Measurements from ENCODE around the gene DARS1. TPM values are rescaled to one million over a fixed set of nuclear protein-coding genes. Genes with fewer than 3 reads are reported as not detected.

DARS1 gene
- polyA plus RNA-seq, 1 donor (not counting 4 experiments of a cell fraction or from before 2014, with no cell fraction given): 129 TPM

GRCh38 chr2:136013955-136014354, 28.5 kb upstream of the DARS1 start:
- Histone ChIP-seq H3K27me3 (ENCODE audit: control insufficient read depth, extremely low read depth, insufficient read depth, low read length) (peaks cover 3% of the 10 kb centered on the region), H3K27ac (ENCODE audit: control insufficient read depth, insufficient read depth, low read length) (no peak overlapping the region), H2AFZ (ENCODE audit: control insufficient read depth, low read length) (no peak overlapping the region), H3K36me3 (ENCODE audit: control insufficient read depth in 2 of 2, extremely low read depth in 1 of 2, insufficient read depth in 2 of 2, low read length in 2 of 2) (no peaks in the 10 kb centered on the region), H3K9me1 (ENCODE audit: control insufficient read depth, extremely low read depth, insufficient read depth, low read length) (no peaks in the 10 kb centered on the region), H3K9me3 (ENCODE audit: control insufficient read depth, low read depth, low read length) (no peaks in the 10 kb centered on the region), H3K4me2 (ENCODE audit: control insufficient read depth, extremely low read depth, insufficient read depth, low read depth, low read length) (no peak overlapping the region), H3K4me1 (ENCODE audit: control insufficient read depth, extremely low read depth, insufficient read depth, low read length) (no peaks in the 10 kb centered on the region), H3K9ac (ENCODE audit: control insufficient read depth, extremely low read depth, insufficient read depth, low read length) (no peak overlapping the region), H4K20me1 (ENCODE audit: control insufficient read depth, extremely low read depth, insufficient read depth, low read length) (no peaks in the 10 kb centered on the region), H3K4me3 (ENCODE audit: control insufficient read depth in 2 of 3, extremely low read depth in 1 of 3, insufficient read depth in 2 of 3, low read depth in 1 of 3, low read length in 3 of 3) (no peak overlapping the region), H3K79me2 (ENCODE audit: control insufficient read depth, insufficient read depth, low read length) (no peaks in the 10 kb centered on the region)
- dilution Hi-C loops (cut with MboI; ENCODE audit: extremely low pct_ligation_motif_present, low sequenced_read_pairs): no loop called here
- no peak for FAIRE-seq
- TF ChIP-seq EZH2 (IDR thresholded peaks at IDR 0.05; ENCODE audit: low read length) (no peak), CTCF (optimal IDR thresholded peaks at IDR 0.05 in 1 of 3, IDR thresholded peaks at IDR 0.05 in 1 of 3, conservative IDR thresholded peaks at IDR 0.05 in 1 of 3; ENCODE audit: extremely low read depth in 1 of 3, insufficient read depth in 2 of 3, low read length in 3 of 3) (no peak)
- DNase-seq (ENCODE audit: low read depth, low spot score): no peak

- TF ChIP-seq EZH2 (IDR thresholded peaks at IDR 0.05; ENCODE audit: low read length) (no peak), CTCF (optimal IDR thresholded peaks at IDR 0.05 in 1 of 3, IDR thresholded peaks at IDR 0.05 in 1 of 3, conservative IDR thresholded peaks at IDR 0.05 in 1 of 3; ENCODE audit: extremely low read depth in 1 of 3, insufficient read depth in 2 of 3, low read length in 3 of 3) (no peak)
- no peaks in the 10 kb centered on the region for H3K4me1 ChIP-seq (ENCODE audit: control insufficient read depth, extremely low read depth, insufficient read depth, low read length)
- H2AFZ ChIP-seq (ENCODE audit: control insufficient read depth, low read length): no peak overlapping the region
- no peaks in the 10 kb centered on the region for H3K79me2 ChIP-seq (ENCODE audit: control insufficient read depth, insufficient read depth, low read length)
- peaks cover 3% of the 10 kb centered on the region for H3K27me3 ChIP-seq (ENCODE audit: control insufficient read depth, extremely low read depth, insufficient read depth, low read length)
- no peak overlapping the region for H3K4me2 ChIP-seq (ENCODE audit: control insufficient read depth, extremely low read depth, insufficient read depth, low read depth, low read length)
- H3K9ac ChIP-seq (ENCODE audit: control insufficient read depth, extremely low read depth, insufficient read depth, low read length): no peak overlapping the region
- dilution Hi-C loops (cut with MboI; ENCODE audit: extremely low pct_ligation_motif_present, low sequenced_read_pairs): no loop called here
- H3K36me3 ChIP-seq (ENCODE audit: control insufficient read depth in 2 of 2, extremely low read depth in 1 of 2, insufficient read depth in 2 of 2, low read length in 2 of 2): no peaks in the 10 kb centered on the region
- FAIRE-seq: no peak
- no peak for DNase-seq (ENCODE audit: low read depth, low spot score)
- no peak overlapping the region for H3K27ac ChIP-seq (ENCODE audit: control insufficient read depth, insufficient read depth, low read length)
- no peaks in the 10 kb centered on the region for H3K9me1 ChIP-seq (ENCODE audit: control insufficient read depth, extremely low read depth, insufficient read depth, low read length)
- no peaks in the 10 kb centered on the region for H4K20me1 ChIP-seq (ENCODE audit: control insufficient read depth, extremely low read depth, insufficient read depth, low read length)
- H3K4me3 ChIP-seq (ENCODE audit: control insufficient read depth in 2 of 3, extremely low read depth in 1 of 3, insufficient read depth in 2 of 3, low read depth in 1 of 3, low read length in 3 of 3): no peak overlapping the region
- no peaks in the 10 kb centered on the region for H3K9me3 ChIP-seq (ENCODE audit: control insufficient read depth, low read depth, low read length)
Measured at GRCh38 chr2:136013136-136013685, 27.8 kb upstream of the DARS1 start.

Data from keratinocyte (primary cell).